Activated naive CD8-positive, alpha-beta T cell treated with anti-CD3 and anti-CD28 coated beads, Interleukin-2, amount 10 ng/mL, durations not matched to agents 7 days and 5 days (primary cell): ENCODE measurements around the gene GJC2. TPM values are rescaled to one million over a fixed set of nuclear protein-coding genes. Genes with fewer than 3 reads are reported as not detected.

Source experiments
- ATAC-seq: fragments of 150-1000 bp; cut with Tn5 transposase; one replicate; pipeline ENCODE4 v1.10.0; 2021; ENCODE audit warnings: low read depth, moderate library complexity
- POLR2A ChIA-PET: fragments of 350-600 bp; sonication (Branson Sonifier 250); formaldehyde crosslinking; loops from one replicate; lab custom pipeline; 2021; ENCODE audit warnings: antibody characterized with exemption; lab: Charles Lee
- DNase-seq: peaks from one replicate; pipeline ENCODE4 v3.0.0; 2021
- H3K27ac Mint-ChIP-seq: one replicate; pipeline ENCODE4 v1.8.0; 2022; ENCODE audit warnings: mild to moderate bottlenecking, mixed read lengths
- H3K27me3 Mint-ChIP-seq: one replicate; pipeline ENCODE4 v1.8.0; 2022; ENCODE audit warnings: mild to moderate bottlenecking, moderate library complexity, mixed read lengths
- H3K36me3 Mint-ChIP-seq: one replicate; pipeline ENCODE4 v1.8.0; 2021; ENCODE audit warnings: mild to moderate bottlenecking, mixed read lengths
- H3K4me1 Mint-ChIP-seq: one replicate; pipeline ENCODE4 v1.8.0; 2021; ENCODE audit warnings: mixed read lengths
- H3K4me3 Mint-ChIP-seq: one replicate; pipeline ENCODE4 v1.8.0; 2022; ENCODE audit warnings: mild to moderate bottlenecking, moderate library complexity, mixed read lengths
- H3K9me3 Mint-ChIP-seq: one replicate; pipeline ENCODE4 v1.8.0; 2021; ENCODE audit warnings: mixed read lengths
- total RNA-seq, 2 experiments: library from RNA; stranded (reverse); gene quantifications; one replicate each; pipeline ENCODE4 v1.2.3, GENCODE V29; 2021

GJC2 gene
- total RNA-seq, 2 experiments from 2014 or later, result 6.2 to 7.7 TPM

DNA sequence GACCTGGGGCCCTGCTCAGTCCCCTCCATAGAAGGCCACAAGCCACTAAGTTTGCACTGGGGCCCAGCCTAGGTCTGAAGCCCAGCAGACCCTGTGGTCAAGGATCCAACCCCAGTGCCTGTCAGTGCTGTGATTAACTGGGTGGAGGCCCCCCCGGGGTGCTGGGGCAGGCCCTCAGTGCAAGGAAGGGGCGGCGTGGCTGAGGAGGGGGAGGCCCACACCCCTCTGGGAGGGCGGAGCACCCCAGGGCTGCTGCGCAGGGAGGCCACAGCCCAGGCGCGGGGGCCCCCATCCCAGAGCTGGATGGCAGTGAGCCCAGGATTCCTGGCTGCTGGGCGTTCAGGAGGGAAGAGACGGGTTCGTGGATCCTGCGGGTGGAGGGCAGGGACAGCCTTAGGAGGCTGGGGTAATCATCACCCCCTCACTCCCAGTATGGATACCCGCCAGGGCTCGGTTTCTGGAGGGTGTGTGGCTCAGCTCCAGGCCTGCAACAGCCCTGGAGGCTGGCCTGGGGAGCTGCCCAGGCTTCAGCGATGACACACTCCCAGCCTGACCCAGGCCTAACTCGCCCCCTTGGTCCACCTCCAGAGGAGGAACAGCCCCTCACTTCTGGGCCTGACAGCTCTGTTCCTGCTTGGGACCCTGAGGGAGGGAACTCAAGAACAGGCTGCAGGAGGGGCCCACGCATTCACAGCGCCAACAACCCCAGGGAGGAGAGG is 890 bp downstream of the GJC2 start:
- Mint-ChIP-seq H3K9me3 (no peaks in the 10 kb centered on the region), H3K27ac (no peak overlapping the region), H3K4me1 (peaks cover 4% of the 10 kb centered on the region), H3K4me3 (no peak overlapping the region), H3K36me3 (no peaks in the 10 kb centered on the region), H3K27me3 (no peaks in the 10 kb centered on the region)
- ATAC-seq (no peak), DNase-seq (peak; percentile 26)
- POLR2A ChIA-PET, result interaction anchor here (0.8 to 2.6 kb wide), 4 partner anchors 8 to 256 kb away, joined by 4 to 16 read pairs (median 5); partner anchors contain the start of genes IBA57 and TRIM11

DNA sequence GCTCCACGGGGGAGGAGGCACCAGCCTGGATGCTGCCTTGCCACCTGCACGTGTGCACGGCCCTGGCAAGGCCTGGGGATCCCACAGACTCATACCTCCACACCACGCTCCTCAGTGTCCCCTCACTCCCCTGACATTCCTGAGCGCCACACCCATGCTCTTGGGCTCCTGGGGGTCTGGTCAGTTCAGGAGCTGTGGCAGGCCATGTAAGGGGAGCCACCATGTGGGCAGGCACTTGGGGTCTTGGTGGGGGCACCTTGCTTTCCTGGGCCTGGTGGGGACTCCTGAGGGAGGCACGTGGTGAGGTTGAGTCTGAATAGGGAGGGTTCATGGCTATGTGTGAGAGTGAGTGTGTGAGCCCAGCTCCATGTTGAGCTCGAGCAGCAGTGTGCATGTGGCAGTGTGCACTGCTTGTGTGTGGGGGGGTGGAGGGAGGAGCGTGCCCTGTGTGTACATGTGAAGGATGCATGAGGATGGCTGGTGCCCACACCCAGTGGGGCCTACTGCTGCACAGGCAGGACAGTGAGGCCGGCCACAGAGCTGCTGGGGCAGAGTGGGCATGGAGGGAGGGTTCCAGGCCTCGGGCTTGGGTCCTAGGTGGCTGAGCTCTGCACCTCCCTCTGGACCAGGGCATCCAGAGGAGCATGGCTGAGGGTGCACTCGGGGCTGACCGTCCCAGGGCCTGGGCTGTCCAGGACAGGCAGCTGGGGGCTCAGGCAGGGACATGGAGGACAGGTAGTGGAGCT is 1.6 kb downstream of the GJC2 start:
- ATAC-seq (no peak), DNase-seq (peak; percentile 31)
- H3K27me3 Mint-ChIP-seq, result no peaks in the 10 kb centered on the region
- peaks cover 6% of the 10 kb centered on the region for H3K4me1 Mint-ChIP-seq
- peak overlapping the region; percentile 5 for H3K27ac Mint-ChIP-seq
- H3K36me3 Mint-ChIP-seq, result no peaks in the 10 kb centered on the region
- POLR2A ChIA-PET, result interaction anchor here (0.8 to 2.6 kb wide), 5 partner anchors 9 to 255 kb away, joined by 4 to 16 read pairs (median 5); partner anchors contain the start of genes GUK1, IBA57 and TRIM11
- no peaks in the 10 kb centered on the region for H3K9me3 Mint-ChIP-seq
- H3K4me3 Mint-ChIP-seq, result no peak overlapping the region

DNA sequence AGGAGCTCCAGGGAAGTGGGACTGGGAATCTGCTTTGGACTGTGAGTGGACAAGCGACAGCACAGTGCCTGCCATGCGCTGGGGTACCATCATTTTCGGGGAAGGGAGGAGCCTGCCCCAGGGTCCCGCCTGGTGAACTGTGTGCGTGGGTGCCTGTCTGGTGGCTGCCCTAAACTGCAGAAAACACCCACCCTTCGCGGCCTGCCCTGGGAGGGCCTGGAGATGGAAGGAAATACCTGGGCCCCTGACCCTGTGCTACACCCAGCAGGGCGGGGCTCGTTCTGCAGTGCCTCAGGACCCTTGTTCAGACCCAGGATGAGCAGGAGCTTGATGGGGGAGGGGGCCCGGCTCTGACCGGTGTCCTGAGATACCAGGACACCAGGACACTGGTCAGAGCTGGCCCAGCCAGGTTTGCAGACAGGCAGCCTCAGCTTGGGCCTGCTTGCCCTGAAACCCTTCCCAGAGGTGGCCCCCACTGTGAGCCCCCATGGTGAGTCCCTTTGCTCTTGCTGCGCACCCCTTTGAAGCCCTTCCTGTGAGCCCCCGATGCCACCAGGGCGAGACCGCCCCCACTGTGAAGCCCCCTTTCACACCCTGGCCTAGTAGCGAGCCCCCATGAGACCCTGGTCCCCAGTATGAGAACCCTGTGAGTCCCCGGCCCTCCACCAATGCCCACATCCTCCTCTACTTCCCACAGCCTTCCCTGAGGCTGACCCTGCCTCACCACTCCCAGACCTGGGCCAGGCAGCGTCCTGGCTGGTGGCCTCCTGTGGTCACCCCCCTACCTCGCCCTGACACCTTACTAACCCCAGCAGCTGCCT is 2.6 kb downstream of the GJC2 start:
- ATAC-seq, result no peak
- POLR2A ChIA-PET, result interaction anchor here (0.8 to 2.6 kb wide), 3 partner anchors 8 to 14 kb away, joined by 5 to 16 read pairs (median 6); partner anchors contain the start of genes GUK1 and IBA57
- H3K27me3 Mint-ChIP-seq, result no peaks in the 10 kb centered on the region
- H3K9me3 Mint-ChIP-seq, result no peaks in the 10 kb centered on the region
- H3K4me1 Mint-ChIP-seq, result peaks cover 10% of the 10 kb centered on the region
- H3K4me3 Mint-ChIP-seq, result no peak overlapping the region
- H3K36me3 Mint-ChIP-seq, result no peaks in the 10 kb centered on the region
- H3K27ac Mint-ChIP-seq, result peak overlapping the region; percentile 40
- DNase-seq, result no peak

DNA sequence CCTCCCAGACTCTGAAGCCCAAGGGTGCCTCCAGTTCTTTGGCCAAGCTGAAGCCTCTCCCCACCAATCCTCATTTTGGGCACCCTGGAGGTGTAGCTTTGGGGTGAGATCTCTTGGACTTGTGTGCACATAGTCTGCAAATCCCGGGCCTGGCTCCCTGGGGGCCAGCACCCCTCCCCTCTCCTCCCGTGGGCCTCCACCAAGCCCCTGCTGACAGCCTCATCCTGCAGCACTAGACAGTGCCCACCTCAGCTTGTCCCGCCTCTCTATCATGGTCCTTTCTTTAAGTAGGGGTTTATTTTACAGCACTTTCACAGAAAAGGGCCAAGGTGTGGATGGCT is 3.2 kb downstream of the GJC2 start:
- DNase-seq, result no peak
- no peaks in the 10 kb centered on the region for H3K36me3 Mint-ChIP-seq

DNA sequence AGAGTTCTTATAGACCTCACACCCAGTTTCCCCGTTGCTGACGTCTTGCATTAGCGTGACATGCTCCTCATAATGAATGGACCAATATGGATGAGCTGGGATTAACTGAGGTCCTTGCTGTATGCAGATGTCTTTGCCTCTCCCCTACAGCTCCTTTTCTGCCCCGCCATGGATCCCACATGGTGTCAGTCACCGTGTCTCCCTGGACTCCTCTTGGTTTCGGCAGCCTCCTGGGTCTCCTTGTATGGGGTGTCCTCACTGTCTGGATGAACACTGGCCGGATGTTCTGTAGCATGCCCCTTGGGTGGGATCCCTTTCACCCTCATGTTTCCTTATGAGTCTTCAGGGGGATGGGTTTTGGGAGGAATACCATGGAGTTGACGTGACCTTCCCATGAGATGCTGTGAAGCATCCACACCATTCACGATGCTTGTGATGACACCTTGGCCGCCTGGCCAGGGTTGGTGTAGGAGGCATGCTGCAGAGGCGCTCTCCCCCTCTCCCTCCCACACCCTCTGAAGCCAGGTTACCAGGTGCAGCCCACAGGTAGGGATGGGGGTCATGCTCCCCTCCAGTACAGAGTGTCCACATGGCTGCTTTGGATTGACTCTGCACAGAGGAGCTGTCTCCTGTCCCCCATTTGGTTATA is 4.4 kb downstream of the GJC2 start:
- H3K27ac Mint-ChIP-seq, result peak overlapping the region; percentile 71
- ATAC-seq, result no peak
- no peak for DNase-seq
- POLR2A ChIA-PET, result interaction anchor here (0.5 to 1.4 kb wide), 2 partner anchors 12 to 16 kb away, joined by 3 to 5 read pairs; no protein-coding TSS in a partner anchor
- no peak overlapping the region for H3K4me3 Mint-ChIP-seq
- H3K4me1 Mint-ChIP-seq, result peaks cover 12% of the 10 kb centered on the region
- no peaks in the 10 kb centered on the region for H3K9me3 Mint-ChIP-seq
- no peaks in the 10 kb centered on the region for H3K27me3 Mint-ChIP-seq
- no peaks in the 10 kb centered on the region for H3K36me3 Mint-ChIP-seq

More for the DNA sequence above, 3.2 kb downstream of the GJC2 start:
- no peaks in the 10 kb centered on the region for H3K27me3 Mint-ChIP-seq
- H3K27ac Mint-ChIP-seq, result peak overlapping the region; percentile 40
- peaks cover 12% of the 10 kb centered on the region for H3K4me1 Mint-ChIP-seq
- POLR2A ChIA-PET, result interaction anchor here (0.8 to 2.6 kb wide), 2 partner anchors 8 to 13 kb away, joined by 6 to 16 read pairs; partner anchors contain the start of gene IBA57
- no peak overlapping the region for H3K4me3 Mint-ChIP-seq
- no peaks in the 10 kb centered on the region for H3K9me3 Mint-ChIP-seq
- no peak for ATAC-seq

DNA sequence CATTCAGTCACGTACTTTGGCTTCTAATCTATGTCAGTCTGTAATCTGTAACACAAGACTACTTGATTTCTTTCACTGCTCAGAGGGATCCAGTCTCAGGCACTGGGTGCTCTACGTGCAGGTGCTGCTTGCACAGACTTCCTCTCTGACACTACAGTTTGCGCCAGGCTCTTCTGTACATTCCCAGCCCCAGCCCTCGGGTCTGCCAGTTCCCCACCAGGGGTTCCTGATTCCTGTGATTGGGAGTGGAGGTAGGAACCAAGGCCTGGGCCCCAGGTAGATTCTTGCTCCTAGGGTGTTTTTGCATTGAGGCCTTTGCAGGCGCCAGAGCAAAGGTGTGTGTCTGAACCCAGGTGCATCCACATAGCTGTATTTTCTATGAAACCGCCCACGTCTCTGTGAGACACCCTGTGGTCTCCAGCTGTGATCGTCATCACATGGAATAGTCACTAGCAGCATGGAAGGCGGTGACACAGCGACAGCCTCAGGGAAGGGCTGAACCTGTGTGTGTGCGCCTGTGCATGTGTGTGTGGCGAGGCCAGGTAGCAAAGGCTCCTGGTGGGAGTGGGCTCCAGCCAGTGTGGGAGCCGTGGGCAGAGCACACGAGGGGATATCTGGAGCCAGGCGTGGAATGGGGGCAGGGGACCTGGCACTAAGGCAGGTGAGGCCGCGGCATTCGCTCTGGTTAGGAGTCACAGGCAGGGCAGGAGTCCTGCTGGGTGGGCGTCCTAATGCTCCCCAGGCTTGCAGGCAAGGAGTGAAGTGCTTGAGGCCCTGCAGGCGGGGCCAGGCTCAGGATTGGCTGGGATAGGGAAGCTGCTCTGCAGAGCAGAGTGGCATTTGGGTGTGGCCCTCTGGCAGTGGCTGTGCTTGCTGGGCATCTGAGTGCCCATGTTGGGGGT is 5.2 kb downstream of the GJC2 start:
- peaks cover 14% of the 10 kb centered on the region for H3K4me1 Mint-ChIP-seq
- no peak overlapping the region for H3K4me3 Mint-ChIP-seq
- ATAC-seq (no peak), DNase-seq (no peak)
- POLR2A ChIA-PET, result interaction anchor here (1.4 kb wide), 1 partner anchor 11 kb away, joined by 5 read pairs; no protein-coding TSS in a partner anchor
- H3K36me3 Mint-ChIP-seq, result no peaks in the 10 kb centered on the region
- peak overlapping the region; percentile 71 for H3K27ac Mint-ChIP-seq
- H3K9me3 Mint-ChIP-seq, result no peaks in the 10 kb centered on the region
- H3K27me3 Mint-ChIP-seq, result no peaks in the 10 kb centered on the region

DNA sequence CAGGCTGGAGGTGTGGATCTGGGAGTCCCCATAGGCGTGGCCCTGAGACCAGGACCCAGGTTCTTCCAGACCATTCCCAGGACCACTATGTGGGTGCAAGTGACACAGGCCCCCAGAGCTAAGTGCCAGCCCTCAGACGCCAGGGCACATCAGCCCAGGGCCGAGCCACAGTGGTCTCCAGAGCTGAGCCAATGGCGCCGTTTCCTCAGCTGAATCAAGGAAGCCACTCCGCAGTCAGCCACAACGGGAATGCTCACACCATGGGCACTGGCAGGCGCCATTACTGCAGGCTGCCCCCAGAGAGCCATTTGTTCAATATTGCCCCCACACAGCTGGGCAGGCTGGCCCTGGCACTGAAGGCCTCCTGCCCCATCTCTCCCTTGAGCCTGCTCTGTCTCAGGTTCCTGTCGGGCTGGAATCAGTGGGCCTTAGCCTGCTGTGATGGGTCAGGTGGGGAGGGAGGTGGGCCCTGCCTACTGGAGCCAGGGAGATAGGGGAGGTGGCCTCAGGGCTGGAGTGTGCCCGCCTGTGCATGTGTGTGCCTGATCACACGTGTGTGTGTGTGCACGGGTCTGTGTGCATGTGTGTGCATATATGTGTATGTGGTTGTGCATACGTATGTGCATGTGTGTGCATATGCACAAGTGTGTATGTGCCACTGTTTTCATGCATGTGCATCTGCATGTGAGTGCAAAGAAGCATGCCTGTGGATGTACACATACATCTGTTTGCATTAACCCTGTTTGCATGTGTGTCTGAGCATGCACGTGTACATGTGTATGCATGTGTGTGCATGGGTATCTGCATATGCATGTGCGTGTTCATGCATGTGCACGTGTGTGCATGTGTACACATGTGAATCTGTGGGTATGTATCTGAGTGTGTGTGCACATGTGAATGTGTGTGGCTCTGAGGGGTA is 6.1 kb downstream of the GJC2 start:
- POLR2A ChIA-PET, result interaction anchor here (0.9 to 1.9 kb wide), 7 partner anchors 9 to 323 kb away, joined by 3 to 23 read pairs (median 7); partner anchors contain the start of genes GUK1, IBA57 and TRIM11
- peaks cover 14% of the 10 kb centered on the region for H3K4me1 Mint-ChIP-seq
- no peaks in the 10 kb centered on the region for H3K9me3 Mint-ChIP-seq
- no peaks in the 10 kb centered on the region for H3K27me3 Mint-ChIP-seq
- no peak for ATAC-seq
- no peak for DNase-seq
- H3K27ac Mint-ChIP-seq, result peak overlapping the region; percentile 89
- peak overlapping the region; percentile 82 for H3K4me3 Mint-ChIP-seq
- H3K36me3 Mint-ChIP-seq, result no peaks in the 10 kb centered on the region

DNA sequence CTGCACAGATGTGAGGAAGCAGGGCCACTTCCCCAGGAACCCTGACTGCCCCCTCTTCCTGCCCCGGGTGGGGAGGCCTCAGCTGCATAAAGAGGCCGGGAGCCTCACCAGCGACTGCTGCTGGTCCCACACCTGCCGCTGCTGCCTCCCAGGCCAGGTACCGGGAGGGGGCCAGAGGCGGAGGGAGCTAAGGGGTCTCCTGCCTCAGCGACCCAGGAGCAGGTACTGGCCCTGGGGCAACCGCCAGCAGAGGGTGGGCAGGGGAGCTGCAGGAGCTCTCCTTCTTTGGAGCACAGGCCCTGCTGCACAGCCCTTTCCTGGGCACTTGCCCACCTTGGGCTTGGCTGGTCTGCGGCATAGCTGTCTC is 6.8 kb downstream of the GJC2 start:
- DNase-seq (peak; percentile 57), ATAC-seq (peak; percentile 71)
- peak overlapping the region; percentile 89 for H3K27ac Mint-ChIP-seq
- no peaks in the 10 kb centered on the region for H3K9me3 Mint-ChIP-seq
- POLR2A ChIA-PET, result interaction anchor here (0.9 to 1.9 kb wide), 6 partner anchors 9 to 322 kb away, joined by 3 to 23 read pairs (median 8); partner anchors contain the start of genes GUK1, IBA57 and TRIM11
- H3K4me1 Mint-ChIP-seq, result peaks cover 16% of the 10 kb centered on the region
- no peaks in the 10 kb centered on the region for H3K36me3 Mint-ChIP-seq
- peak overlapping the region; percentile 82 for H3K4me3 Mint-ChIP-seq
- H3K27me3 Mint-ChIP-seq, result no peaks in the 10 kb centered on the region

DNA sequence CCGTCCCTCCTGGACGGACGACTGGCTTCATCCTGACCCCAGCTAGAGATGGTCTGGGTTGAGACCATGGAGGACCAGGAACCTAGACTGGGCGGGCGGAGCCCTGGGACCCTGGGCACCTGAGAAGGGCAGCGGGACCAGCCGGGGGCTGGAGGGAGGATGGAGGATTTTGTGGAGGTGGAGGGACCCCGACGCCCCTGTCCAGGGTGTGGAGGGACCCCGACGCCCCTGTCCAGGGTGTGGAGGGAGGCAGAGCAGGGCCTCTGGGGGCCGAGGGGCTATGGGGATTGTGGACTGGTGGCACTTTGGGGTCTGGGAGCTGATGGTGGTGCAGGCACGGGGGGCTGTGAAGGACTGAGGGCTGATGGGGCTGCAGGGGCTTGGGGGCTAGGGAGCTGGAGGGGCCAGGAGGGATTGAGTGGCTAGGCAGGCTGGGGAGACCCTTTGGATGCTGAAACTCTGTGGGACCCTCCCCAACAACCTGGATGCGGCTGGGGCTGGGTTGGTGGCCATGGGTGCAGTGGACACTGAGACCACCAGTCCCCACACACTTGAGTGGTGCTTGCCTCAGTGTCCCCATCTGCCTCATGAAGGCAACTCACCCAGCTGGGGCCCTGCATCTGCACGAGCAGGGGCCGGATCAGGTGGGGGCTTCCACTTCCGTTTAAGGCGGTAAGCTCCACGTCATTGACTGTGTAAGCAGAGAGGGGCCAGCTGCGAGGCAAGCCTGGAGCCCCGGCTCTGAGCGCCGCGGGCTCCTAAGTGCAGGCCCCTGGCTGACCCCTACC is 7.4 kb downstream of the GJC2 start:
- Mint-ChIP-seq H3K9me3 (no peaks in the 10 kb centered on the region), H3K27me3 (no peaks in the 10 kb centered on the region), H3K36me3 (no peaks in the 10 kb centered on the region), H3K27ac (peak overlapping the region; percentile 89), H3K4me3 (peak overlapping the region; percentile 82), H3K4me1 (peaks cover 22% of the 10 kb centered on the region)
- POLR2A ChIA-PET, result interaction anchor here (0.8 to 1.9 kb wide), 8 partner anchors 8 to 331 kb away, joined by 3 to 23 read pairs (median 6); partner anchors contain the start of genes GUK1, IBA57 and TRIM11
- peak; percentile 79 for ATAC-seq
- peak; percentile 66 for DNase-seq

DNA sequence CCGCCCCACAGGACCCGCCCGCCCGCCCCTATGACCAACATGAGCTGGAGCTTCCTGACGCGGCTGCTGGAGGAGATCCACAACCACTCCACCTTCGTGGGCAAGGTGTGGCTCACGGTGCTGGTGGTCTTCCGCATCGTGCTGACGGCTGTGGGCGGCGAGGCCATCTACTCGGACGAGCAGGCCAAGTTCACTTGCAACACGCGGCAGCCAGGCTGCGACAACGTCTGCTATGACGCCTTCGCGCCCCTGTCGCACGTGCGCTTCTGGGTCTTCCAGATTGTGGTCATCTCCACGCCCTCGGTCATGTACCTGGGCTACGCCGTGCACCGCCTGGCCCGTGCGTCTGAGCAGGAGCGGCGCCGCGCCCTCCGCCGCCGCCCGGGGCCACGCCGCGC is 8.0 kb downstream of the GJC2 start:
- no peak overlapping the region for H3K4me3 Mint-ChIP-seq
- no peaks in the 10 kb centered on the region for H3K9me3 Mint-ChIP-seq
- H3K27me3 Mint-ChIP-seq, result no peaks in the 10 kb centered on the region
- POLR2A ChIA-PET, result interaction anchor here (0.8 to 1.9 kb wide), 6 partner anchors 7 to 330 kb away, joined by 3 to 23 read pairs (median 8); partner anchors contain the start of genes GUK1 and IBA57
- peaks cover 28% of the 10 kb centered on the region for H3K4me1 Mint-ChIP-seq
- H3K36me3 Mint-ChIP-seq, result no peaks in the 10 kb centered on the region
- no peak for ATAC-seq
- H3K27ac Mint-ChIP-seq, result peak overlapping the region; percentile 63
- no peak for DNase-seq
